GM23248 (cell line): ENCODE data around the gene DHX9.

Source experiments
- EZH2 ChIP-seq: fragments of 200-600 bp; sonication (generic); IDR thresholded peaks from 2 replicates; pipeline ENCODE4 v1.6.1; 2018; ENCODE audit warnings: antibody characterized with exemption, mild to moderate bottlenecking; ENCODE audit not compliant: insufficient read depth, poor library complexity, severe bottlenecking
- EZH2phosphoT487 ChIP-seq: fragments of 200-600 bp; sonication (generic); IDR thresholded peaks from 2 replicates; pipeline ENCODE4 v1.6.1; 2018; ENCODE audit warnings: antibody characterized with exemption, moderate library complexity, mild to moderate bottlenecking, low read depth; ENCODE audit not compliant: insufficient read depth

DNA sequence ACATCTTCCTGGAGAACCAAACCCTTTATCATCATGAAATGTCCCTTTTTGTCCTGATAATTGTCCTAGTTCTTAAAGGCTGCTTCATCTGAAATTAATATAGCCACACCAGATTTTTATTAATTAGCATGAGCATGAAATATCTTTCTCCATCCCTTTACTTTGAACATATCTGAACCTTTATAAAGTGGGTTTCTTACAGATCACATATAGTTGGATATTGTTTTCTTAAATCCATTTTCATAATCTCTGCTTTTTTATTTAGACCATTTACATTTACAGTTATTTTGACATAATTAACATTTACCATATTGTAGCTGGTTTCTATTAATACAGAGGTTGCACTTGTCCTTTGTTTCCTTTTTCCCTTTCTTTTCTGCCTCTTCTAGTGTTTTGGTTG is 96.6 kb downstream of the DHX9 start:
- TF ChIP-seq EZH2phosphoT487 = no peak
- TF ChIP-seq EZH2 = no peak
